GM18867 (cell line): ENCODE measurements around the gene H2BK1.

Source experiments
- ATAC-seq: cut with Tn5 transposase; IDR thresholded peaks from one replicate; pipeline ENCODE4 v1.9.1; 2021; ENCODE audit warnings: mild to moderate bottlenecking, moderate library complexity; ENCODE audit not compliant: unreplicated experiment

H2BK1 gene

DNA sequence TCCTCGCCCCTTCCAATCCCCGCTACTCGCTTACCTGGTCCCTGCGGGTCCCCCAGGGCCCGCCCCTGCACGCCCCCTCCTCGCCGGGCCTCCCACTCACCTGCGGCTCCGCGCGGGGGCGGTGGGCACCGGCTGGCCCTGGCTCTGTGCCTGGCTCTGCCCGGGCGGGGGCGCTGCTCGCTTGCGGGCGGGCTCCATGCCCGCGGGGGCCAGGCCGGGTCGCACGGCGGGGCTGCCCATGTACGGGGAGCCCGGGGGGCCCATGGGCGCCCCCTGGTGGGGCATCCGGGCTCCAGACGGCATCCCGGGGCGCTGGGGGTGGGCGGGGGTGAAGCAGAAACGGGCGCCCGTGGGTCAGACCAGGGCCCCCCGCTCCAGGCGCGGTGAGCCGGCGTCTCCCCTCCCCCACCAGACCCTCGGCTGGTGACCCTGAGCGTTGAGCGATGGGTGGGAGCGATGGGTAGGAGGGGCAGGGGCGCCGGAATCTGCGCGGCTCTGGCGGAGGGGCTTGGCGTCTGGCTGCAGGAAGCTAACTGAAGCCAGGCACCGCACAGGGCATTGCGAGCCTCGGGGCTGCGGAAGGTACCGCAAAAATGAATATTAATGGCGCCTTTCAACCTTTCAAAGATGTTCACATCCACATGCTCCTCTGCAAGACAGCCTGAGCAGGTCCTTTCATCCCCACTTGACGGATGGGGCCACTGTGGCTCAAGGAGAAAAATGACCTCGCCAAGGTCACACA lies 35.2 kb upstream of the H2BK1 start:
- ATAC-seq = peak; percentile 44

DNA sequence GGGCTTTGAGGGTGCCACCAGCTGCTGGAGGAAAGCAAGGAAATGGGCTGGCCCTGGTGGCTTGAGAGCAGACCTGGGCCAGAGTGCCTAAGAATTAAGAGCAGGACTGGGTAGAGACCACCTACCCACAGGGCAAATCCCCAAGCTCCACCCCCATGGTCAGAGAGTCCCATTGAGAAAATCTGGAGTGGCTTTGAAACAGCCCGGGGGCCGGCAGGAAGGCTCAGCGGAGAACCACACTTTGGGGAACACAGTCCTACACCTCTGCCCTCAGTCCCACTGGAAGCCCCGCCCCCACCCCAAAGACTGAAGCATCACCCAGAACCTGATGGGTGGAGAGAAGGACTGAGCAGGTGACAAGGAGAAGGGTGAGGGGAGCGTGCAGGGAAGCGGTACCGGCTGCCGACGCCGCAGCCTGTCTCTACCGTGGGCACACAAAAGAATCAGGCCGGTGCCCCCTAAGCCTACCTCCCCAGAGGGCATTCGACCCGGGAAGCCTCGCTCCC lies 34.6 kb upstream of the H2BK1 start:
- no peak for ATAC-seq

DNA sequence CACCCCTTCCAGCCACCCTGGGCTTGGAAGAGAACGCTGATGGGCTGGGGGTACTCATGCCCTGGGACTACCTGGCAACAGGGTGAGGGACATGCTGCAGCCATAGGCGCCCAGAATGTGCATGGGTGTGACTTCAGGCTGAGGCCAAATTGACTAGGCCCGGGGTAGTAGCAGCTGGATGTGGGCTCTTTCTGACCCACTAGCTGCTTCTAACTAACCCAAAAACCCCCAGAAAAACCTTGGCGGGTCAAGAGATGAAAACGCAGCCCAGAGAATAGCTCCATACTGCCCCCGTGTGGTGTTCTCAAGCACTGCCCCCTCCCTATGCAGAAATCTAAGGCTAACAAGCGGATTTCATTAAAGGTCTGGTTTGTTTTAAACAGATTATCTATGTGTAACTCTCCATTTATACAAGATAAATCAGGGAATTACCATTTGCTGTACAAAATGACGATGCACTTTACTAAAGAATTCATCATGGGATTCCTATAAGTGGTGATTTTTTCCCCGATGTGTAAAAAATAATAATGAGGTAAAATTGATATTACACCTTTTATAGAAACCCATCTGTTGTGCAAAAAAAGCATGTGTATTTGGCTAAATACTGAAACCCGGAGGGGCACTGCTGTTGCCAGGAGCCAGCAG lies 34.0 kb upstream of the H2BK1 start:
- ATAC-seq = no peak

DNA sequence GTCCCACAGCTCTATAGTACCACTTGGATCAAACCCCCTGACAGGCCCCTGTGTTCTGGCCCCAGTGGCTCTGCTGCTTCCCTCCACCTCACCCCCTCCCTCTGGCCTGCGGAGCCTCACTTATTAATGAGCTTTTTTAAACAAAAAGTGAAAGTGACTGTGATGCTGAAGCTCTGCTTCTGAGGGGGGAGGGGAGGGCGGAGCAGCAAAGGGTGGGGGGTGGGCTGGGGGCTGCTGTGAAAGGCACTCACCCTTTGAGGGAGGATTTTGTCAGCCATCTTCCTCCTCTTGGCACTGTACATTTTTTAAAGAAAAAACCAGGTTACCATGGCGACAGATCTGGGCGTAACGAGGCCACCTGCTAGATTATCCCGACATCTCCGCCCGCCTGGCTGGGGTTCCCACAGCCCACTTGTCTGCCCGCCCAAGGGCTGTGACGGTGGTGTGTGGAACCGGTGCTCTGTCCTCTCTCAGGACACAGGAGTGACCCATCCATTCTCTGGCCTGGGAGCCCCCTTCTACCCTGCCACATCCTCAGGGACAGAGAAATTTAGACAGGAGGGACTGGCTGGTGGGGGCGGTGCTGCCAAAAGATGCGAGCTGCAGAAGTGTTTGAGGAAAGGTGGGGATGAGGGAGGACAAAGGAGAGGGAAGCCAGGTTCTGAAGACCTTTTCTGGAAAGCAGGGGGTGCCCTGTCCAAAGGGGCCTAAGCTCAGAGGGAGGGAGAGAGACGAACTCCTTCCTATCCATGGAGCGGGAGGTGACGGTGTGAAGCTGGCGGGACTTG lies 33.3 kb upstream of the H2BK1 start:
- ATAC-seq = no peak

DNA sequence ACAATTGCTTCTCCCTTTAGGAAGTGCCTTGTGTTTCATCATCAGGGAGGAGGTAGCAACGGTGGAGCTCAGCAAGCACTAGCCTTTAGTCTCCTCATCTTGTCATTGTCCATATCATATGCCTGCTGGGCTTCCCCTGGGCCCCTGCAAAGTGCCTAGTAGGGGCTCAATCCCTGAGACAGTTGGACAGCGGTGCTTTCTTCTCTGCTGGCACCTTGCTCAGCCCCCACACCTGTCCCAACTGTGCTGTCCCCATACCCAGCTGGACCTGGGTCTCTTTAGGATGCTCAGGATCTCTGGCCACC lies 32.7 kb upstream of the H2BK1 start:
- ATAC-seq = no peak

DNA sequence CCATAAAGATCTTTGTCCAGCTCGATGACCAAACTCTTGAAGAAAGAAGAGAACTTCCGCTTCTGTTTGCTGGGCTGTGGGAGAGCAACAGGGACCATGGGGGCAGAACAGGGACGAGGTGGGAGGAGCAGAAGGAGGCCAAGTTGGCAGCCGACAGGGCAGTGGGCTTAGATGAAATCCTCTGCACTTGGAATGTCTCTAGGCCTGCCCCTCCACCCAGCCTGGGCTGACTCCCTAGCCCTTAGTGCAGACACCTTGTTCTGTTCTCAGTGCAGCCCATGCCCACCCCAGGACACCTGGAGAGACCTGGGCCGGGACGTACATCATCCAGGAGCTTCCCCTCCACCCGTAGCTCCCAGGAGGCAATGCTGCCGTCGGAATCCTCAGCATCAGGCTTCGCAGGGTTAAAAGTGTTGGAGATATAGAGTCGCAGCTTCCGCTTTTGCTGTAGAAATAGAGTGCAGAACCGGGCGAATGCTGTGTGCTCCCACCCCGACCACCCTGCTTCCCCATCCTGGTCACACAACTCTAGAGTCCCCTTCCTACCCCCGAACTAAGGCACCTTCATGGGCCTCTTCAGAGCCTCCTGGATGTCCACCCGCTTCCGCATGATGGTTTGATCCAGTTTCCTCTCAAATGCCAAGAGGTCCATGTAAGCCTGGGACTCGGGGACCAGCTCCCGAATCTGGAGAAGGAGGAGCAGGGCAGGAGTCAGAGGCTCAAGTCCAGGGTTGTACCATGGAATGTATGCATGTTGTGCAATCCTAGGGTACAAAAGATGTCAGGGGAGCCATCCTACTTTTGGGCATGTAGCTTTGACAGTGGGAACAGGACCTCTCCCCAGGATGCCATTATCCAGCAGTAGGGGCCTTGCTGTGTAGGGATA lies 32.1 kb upstream of the H2BK1 start:
- ATAC-seq = no peak

DNA sequence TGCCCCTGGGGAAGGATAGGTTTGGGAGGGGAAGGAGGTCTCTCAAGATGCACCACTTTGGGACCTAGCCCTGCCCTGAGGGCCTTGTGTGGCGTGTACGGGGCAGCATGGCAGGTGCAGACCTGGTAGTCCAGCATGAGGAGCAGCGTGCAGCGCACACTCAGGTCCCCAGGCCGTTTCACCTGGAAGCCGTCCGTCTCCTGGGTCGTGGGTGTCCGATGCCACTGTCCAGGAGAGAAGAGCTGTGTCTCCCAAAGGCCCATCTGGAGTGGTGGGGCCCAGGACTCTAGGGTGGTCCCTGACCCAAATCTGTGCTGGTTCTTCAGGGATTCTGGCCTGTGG lies 31.4 kb upstream of the H2BK1 start:
- ATAC-seq = no peak

DNA sequence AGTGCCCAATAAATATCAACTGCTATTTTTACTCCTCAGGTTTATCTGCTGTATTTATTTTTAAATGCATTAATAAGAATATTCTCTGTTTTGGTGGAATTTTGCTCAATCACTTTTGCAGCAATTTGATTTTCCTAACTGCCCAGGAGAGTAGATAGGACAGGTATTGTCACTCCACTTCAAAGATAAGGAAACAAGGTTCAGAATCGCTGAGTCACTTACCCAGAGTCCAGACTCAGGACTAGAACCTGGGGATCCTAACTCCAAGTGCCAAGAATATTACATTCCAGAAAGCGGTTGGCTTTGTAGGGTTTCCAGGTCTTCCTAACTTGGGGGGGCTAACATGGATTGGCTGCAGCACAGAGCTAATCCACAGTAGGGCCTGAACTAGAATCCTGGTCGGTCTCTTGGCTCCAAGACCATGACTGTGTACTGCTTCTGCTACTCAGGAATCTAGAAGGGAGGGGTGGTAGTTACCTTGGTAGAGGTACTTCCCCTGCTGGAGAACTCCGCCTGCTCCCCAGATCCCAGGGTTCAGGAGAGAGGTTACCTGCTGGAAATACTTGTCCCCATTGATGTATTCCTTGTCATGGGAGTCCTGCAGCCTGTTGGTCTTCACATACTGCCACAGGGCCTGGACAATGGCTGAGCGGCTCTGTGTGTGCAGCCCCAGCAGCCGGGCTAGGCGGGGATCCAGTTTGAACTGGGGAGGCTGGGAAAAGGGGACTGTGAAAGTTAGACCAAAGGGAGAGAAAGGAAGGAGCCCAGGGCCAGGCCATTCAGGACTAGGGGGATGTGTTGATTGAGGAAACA lies 30.9 kb upstream of the H2BK1 start:
- no peak for ATAC-seq

DNA sequence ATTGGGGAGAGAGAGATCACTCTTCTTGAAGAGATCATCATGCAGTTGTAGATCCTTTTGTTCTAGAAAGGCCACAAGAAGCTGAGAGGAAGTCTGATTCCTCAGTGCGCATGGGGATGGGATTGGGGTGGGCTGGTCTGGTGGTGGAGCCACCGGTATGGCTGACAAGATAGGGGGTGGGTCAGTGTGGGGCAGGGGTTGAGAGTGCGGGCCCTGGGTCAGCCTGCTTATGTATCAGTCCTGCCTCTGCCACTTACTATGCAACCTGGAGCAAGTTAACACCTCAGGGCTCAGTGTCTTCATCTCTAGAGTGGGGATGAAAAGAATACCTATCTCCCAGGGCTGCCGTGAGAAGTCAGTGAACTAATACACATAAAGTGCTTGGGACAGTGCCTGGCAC lies 30.2 kb upstream of the H2BK1 start:
- ATAC-seq = no peak

DNA sequence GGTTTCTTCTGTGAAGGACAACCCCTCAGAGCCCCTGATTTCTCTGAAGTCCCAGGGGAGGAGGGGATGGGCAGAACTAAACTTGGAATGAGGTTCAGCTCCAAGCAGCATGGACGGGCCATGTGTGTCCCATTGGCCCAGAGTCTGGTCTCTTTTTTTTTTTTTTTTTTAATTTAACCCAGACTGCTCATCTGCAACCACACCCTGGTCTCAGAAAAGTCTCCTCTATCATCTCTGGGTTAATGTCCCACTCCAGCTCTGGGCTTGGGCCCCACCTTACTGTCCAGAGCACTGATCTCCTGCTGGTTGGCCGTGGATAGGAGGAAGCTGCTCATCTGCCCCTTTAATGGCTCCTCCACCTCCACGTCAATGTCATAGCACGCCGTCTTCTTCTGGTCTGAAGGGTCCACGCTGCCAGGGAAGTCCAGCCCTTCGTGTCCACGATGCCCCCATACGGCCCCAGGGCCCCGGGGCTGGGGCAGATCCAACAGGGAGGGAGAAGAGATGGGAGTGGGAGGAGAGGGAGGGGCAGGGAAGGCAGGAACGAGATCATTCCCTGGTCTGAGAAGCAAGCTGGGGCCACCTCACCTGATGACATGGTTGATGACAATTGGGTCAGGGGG lies 29.7 kb upstream of the H2BK1 start:
- no peak for ATAC-seq

DNA sequence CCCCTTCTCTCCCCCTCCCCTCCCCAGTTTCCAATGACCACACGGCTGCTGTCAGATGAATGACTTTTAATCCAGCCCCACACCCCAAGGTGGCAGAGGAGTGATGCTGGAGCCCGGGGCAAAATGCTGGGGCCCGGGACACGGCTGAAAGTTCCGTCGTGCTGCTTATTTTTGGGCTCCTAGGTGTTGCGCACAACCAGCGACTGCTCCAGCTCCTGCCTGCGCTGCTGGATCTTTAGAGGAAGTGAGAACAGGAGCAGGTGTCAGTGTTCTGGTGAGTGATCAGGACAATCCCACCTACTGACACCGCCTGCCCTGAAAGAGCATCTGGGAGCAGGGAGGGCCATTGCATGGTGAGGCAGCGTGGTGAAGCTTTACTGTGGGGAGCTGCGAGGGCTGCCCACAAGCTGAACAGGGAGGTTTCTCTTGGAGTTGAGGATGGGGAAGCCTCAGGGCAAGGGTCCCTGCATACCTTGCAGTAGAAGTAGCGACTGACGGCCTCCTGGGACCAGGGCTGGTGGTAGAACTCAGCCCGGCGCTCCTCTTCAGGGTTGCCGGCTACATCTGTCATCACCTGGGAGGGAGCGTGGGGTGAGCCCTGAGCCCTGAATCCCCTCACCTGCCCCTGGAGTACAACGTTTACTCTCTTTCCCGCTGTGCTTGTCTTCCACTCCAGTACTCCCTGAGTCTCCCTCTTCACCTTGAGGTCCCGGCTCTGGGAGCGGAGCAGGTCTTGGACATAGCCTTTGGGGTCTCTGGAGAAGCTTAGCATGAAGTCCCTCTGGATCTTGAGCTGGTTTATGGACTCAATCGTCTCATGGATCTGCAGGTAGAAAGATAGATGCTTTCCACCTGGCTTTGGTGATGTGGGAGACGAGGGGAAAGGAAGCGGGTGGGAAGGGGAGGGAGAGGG lies 28.9 kb upstream of the H2BK1 start:
- ATAC-seq = no peak

DNA sequence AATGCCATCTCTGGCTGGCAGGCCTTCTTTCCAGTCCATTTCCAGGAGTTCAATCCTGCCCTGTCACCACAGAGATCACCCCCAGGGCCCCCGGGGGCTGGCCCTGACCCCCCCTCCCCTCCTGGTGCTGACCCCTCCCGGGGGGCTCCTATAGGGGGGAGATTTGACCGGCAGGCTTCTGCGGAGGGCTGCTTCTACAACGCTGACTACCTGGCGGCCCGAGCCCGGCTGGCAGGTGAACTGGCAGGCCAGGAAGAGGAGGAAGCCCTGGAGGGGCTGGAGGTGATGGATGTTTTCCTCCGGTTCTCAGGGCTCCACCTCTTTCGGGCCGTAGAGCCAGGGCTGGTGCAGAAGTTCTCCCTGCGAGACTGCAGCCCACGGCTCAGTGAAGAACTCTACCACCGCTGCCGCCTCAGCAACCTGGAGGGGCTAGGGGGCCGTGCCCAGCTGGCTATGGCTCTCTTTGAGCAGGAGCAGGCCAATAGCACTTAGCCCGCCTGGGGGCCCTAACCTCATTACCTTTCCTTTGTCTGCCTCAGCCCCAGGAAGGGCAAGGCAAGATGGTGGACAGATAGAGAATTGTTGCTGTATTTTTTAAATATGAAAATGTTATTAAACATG lies 28.0 kb upstream of the H2BK1 start:
- no peak for ATAC-seq

DNA sequence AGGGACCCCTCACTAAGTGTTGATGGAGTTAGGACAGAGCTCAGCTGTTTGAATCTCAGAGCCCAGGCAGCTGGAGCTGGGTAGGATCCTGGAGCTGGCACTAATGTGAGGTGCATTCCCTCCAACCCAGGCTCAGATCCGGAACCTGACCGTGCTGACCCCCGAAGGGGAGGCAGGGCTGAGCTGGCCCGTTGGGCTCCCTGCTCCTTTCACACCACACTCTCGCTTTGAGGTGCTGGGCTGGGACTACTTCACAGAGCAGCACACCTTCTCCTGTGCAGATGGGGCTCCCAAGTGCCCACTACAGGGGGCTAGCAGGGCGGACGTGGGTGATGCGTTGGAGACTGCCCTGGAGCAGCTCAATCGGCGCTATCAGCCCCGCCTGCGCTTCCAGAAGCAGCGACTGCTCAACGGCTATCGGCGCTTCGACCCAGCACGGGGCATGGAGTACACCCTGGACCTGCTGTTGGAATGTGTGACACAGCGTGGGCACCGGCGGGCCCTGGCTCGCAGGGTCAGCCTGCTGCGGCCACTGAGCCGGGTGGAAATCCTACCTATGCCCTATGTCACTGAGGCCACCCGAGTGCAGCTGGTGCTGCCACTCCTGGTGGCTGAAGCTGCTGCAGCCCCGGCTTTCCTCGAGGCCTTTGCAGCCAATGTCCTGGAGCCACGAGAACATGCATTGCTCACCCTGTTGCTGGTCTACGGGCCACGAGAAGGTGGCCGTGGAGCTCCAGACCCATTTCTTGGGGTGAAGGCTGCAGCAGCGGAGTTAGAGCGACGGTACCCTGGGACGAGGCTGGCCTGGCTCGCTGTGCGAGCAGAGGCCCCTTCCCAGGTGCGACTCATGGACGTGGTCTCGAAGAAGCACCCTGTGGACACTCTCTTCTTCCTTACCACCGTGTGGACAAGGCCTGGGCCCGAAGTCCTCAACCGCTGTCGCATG lies 27.2 kb upstream of the H2BK1 start:
- ATAC-seq = no peak

DNA sequence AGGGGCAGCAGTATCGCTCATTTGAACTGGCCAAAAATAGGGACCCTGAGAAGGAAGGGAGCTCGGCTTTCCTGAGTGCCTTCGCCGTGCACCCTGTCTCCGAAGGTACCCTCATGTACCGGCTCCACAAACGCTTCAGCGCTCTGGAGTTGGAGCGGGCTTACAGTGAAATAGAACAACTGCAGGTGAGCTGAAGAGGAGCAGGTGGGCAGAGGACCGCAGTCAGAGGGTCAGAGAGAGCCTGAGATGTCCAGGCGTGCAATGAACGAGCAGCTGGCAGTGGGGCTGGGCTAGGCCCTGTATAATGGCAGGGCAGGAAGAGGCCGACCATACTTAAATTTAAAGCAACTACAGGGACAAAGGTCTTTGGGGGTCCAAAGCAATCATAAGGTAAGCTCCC lies 26.1 kb upstream of the H2BK1 start:
- ATAC-seq = no peak

DNA sequence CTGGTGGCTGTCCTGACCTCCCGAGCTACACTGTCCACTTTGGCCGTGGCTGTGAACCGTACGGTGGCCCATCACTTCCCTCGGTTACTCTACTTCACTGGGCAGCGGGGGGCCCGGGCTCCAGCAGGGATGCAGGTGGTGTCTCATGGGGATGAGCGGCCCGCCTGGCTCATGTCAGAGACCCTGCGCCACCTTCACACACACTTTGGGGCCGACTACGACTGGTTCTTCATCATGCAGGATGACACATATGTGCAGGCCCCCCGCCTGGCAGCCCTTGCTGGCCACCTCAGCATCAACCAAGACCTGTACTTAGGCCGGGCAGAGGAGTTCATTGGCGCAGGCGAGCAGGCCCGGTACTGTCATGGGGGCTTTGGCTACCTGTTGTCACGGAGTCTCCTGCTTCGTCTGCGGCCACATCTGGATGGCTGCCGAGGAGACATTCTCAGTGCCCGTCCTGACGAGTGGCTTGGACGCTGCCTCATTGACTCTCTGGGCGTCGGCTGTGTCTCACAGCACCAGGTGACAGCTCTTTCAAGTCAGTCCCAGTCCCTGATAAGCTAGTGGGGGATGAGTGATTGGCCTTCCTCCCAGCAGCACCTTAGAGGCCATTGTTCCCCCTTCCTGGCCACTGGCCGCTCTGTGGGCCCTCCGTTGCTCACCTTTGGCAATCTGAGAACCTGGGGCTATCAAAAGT lies 25.0 kb upstream of the H2BK1 start:
- no peak for ATAC-seq

DNA sequence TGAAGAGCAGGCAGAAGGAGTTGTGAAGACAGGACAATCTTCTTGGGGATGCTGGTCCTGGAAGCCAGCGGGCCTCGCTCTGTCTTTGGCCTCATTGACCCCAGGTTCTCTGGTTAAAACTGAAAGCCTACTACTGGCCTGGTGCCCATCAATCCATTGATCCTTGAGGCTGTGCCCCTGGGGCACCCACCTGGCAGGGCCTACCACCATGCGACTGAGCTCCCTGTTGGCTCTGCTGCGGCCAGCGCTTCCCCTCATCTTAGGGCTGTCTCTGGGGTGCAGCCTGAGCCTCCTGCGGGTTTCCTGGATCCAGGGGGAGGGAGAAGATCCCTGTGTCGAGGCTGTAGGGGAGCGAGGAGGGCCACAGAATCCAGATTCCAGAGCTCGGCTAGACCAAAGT lies 23.5 kb upstream of the H2BK1 start:
- ATAC-seq = no peak
